GM20431 (cell line): ENCODE measurements around the gene GPHN.

Source experiments
- in situ Hi-C: fragments of 300-500 bp; cut with MseI, MboI; formaldehyde crosslinking; loops from one replicate; pipeline ENCODE4 v1.15.0; 2020; ENCODE audit warnings: low sequenced_read_pairs; ENCODE audit not compliant: unreplicated experiment

Gene GPHN

DNA sequence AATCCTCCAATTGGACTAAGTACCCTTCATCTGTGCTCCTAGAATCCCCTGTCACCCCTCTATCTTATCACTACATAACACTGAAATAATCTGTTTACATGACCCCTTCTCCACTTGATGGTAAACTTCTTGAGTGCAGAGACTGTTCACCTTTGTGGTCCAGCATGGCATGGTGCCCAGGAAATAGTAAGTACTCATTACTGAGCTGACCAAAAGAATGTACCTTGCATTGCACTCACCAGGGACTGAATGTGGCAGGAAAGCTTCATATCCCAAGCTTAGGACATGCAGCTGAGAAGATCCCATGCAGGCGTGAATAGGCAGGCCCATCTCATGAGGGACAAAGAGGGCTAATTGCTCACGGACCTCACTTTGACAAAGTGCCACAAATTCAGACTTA, 679.9 kb downstream of the GPHN start:
- in situ Hi-C loops, result no loop called here

DNA sequence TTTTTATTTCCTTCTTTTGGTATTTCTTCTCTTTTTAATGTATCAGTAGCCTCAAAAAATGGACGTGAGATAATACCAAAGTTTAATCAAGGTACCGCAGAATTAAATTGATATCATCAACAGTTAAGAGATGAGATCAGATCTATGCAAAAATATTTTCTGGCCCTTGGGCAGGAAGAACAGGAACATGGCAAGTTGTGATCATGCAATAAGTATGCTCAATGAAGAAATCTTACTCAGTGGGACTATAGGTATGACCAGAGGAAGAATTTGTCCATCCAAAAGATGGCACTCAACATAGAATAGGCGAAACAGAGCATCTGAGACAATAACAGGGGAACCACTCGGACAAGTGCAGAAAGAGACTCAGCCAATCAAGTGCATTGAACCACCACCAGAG, 680.4 kb downstream of the GPHN start:
- in situ Hi-C loops, result no loop called here

DNA sequence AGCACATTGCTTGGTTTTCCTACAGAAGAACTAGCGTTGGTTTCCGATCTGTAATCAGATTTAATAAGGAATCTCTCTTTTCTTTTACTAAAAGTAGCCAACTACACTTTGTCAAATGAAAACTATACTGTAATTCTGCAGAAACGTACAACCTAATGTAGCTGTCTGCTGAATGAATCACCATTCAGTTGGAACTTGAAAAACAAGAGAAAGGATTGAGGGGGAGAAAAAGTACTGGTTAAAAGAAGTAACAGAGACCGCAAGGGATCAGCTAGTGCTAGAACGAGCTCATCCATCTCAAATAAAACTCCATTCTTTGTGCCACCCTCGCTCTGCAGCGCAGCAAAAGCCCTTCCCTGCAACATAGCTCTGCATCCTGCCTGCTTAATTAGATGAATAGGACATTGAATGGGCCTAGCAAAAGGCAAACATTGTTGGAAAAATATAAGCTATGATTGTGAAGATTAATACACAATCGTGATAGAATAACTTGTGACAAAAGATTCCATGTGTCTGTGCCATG, 683.9 kb downstream of the GPHN start:
- in situ Hi-C loops, result no loop called here

DNA sequence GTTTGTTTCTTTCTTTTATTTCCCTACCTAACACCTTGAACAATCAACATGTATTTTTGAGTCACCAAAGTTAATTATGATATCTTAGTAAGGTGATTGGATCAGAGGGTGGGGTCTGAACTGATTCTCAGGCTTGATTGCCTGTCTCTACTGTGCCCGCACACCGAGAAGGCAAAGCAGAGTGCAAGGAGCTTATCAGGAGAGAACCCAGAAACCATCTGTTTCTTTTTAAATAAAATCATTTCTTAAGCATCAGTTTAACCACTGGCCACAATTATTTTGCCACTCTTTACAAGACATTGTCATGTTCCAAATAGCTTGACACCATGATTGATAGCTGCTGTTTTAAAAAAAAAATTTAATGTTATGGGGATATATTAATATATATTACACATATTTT, 684.4 kb downstream of the GPHN start:
- in situ Hi-C loops, result no loop called here

DNA sequence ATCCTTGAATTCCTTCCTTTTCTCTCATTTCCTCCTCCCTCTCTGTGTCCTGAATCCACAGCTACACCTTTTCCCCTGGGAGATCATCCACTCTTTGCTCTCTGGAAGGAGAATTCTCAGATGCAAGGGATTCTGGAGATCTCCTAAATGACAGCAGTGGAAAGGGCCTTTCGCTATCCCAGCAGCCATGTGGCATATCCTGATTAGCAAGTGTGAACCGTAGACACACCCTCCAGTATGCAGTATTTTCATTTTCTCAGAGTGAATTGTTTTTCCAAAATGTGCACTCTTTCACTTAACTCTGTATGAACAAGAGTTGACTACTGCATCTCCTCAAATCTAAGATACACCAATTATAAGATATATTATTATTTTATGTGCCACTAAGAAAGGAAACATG, 687.3 kb downstream of the GPHN start:
- in situ Hi-C loops, result no loop called here

DNA sequence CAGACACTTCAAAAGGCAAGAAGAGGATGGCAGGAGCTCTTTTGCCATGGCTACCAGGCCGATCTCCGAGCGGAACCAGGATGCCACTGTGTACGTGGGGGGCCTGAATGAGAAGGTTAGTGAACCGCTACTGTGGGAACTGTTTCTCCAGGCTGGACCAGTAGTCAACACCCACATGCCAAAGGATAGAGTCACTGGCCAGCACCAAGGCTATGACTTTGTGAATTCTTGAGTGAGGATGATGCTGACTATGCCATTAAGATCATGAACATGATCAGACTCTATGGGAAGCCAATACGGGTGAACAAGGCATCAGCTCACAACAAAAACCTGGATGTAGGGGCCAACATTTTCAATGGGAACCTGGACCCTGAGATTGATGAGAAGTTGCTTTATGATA, 691.1 kb downstream of the GPHN start:
- in situ Hi-C loops, result no loop called here

DNA sequence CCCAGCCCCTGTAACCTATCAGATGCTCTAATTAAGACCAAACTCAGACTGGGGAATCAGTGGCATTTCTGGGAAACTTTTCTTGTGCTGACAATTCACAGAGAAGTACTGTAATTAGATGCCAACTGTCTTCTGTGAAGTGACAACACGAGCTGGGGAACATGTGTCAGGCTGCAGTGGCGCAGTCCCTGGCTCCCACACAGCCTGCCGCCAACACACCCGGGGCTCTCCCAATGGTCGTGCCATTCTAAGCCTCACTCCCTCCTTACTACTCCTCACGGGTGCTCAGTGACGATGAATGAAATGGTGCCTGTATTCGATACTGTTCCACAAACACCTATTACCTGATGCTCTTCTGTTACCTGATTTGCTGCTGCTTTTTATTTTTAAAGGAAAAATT, 699.9 kb downstream of the GPHN start:
- in situ Hi-C loops, result no loop called here

DNA sequence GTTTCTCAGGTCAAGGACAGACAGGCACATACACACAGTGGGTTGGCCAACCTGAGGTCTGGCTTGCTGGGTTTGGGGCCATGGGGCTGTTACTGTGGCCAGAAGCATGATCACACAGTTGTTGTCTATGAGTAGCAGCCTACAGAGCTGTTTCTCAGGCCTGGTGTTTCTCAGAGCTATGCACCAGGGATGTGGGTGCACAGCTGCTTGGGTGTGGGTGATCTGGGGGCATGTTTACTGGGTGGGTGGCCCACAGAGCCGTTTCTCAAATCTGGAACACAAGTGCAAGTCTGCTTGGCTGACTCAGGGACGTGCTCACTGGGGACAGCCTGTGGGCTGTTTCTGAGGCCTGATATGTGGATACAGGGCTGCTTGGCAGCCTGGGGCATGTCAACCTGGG, 710.2 kb downstream of the GPHN start:
- in situ Hi-C loops, result no loop called here

DNA sequence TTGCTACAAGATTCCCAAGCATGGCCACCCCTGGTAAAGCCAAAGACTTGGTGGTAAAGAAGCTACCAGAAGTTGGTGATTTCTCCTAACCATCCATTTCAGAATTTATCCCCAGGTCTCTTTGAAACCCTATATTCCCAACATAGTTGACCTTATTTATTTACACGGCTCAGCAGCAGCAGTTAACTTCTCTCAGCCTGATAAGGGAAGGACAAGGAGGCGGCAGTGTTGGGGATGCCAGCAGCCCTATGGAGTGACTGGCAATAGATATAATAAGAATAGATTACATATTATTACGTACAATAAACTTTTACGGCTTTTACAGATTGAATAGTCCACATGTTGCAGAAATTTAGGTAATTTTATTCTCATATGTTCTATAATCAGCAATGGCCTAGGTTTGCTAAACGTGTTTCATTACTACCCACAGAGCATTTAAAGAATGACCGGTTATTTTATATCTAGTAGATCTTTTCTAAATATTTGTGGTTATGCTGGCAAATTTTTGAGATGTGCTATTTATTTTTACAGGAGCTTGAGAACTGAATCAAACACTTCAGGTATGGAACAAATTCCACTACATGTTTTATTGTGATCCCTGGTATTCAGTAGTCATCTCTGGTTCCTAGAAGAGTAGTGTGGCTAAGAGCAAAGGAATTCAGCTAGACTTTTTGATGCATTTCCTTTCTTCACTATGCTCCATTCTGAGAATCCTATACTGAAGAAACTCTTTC, 713.5 kb downstream of the GPHN start:
- in situ Hi-C loops, result no loop called here

DNA sequence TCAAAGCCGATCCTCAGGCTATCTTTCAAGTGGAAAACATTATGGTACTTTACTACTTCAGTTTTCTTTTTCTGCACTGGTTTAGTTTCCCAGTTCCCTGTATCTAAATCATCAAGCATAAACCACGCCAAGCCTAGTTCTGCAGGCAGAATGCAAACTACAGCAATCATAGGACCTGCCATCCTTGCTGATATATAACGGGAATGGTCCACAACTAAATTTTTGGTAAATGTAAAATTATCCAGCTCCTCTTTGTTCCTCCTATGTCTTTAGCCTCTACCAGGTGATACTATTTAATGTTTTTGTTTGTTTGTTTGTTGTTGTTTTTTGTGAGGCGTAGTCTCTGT, 714.0 kb downstream of the GPHN start:
- in situ Hi-C loops, result no loop called here

DNA sequence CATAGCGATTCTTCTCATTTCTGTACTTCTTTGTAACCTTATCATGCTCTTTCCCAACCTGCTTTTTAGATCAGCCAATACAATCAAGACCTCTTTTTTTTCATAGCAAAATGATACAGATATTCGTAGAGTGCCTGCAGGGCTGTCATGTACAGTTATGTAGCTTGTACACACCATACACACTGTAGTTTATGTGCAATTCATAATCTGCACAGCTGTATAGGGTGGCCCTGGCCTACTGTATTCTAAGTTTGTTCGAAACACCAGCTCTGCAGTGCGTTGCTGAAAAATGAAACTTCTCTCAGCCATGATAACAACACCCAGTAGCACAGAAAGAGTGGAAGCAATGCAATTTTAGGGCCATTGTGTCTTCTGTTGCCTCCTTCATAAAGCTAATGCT, 717.6 kb downstream of the GPHN start:
- in situ Hi-C loops, result no loop called here

DNA sequence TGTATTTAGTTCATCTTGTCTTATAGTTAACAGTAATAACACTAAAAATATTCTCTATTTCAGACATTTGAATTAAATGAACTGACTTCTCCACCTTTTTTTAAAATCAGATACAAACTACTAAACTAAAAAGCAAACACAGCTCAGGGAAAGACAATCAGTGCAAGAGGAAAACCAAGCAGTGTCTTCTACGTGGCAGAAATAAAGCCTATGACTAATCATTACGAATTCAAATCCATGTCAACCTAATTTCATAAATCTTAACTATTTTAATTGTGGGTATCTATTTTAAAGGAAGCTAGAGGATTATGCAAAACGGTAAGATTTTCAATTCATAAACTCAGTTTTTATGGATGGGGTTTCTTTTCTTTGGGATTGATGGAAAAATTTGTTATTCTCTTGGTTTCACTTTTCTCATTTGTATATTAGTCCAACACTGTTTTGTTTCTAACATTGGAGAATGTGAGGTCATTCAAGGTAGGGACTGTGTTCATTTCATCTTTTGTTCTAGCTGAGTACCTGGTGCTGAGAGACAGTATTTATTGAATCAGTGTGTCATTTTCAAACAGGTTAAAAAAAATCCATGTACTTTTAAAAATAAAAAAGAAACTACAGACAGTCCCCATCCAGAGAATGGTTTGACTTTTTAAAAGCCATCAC, 720.5 kb downstream of the GPHN start:
- in situ Hi-C loops, result no loop called here
